AG04450 (cell line): Measurements from ENCODE around the gene PPP1R13B. TPM values are rescaled to one million over a fixed set of nuclear protein-coding genes. Genes with fewer than 3 reads are reported as not detected.

ENCODE experiments used
- CTCF ChIA-PET: fragments of 300-600, 350-600 bp; formaldehyde crosslinking; extraction: SDS; loops from one replicate; lab custom pipeline; 2022; ENCODE audit warnings: antibody characterized with exemption, inconsistent platforms; lab: Charles Lee
- POLR2A ChIA-PET: fragments of 350-600 bp; formaldehyde crosslinking; extraction: SDS; loops from one replicate; lab custom pipeline; 2021; ENCODE audit warnings: antibody characterized with exemption, inconsistent platforms; lab: Yijun Ruan, JAX
- DNase-seq: peaks from one replicate; pipeline ENCODE4 v3.0.0-alpha.2; 2011; ENCODE audit warnings: low read depth, low spot score
- H3K27ac ChIP-seq: one replicate; pipeline ENCODE4 v1.5.1; 2012; ENCODE audit warnings: low read depth, low read length, control low read depth
- H3K27me3 ChIP-seq: one replicate; pipeline ENCODE4 v1.6.0; 2012; ENCODE audit warnings: low read length; ENCODE audit not compliant: control insufficient read depth, insufficient read depth
- H3K4me3 ChIP-seq: 2 replicates; pipeline ENCODE4 v1.5.1; 2011; ENCODE audit warnings: mild to moderate bottlenecking, low read depth, low read length, control low read depth
- H3K9me3 ChIP-seq: 2 replicates; pipeline ENCODE4 v1.5.1; 2012; ENCODE audit warnings: low read length; ENCODE audit not compliant: control insufficient read depth, insufficient read depth
- polyA plus RNA-seq: library from polyadenylated mRNA; depleted of rRNA; stranded (reverse); fragments of >200 nt; gene quantifications from 2 replicates; pipeline ENCODE4 v1.2.3, GENCODE V29; 2011; rRNA removed
- small RNA-seq: library from RNA; depleted of rRNA; stranded (forward); fragments of <200 nt; gene quantifications from one replicate; pipeline ENCODE3, GENCODE V24; 2012; ENCODE audit warnings: low read depth; ENCODE audit not compliant: insufficient read length
- TF ChIP-seq, protein P1 (sequence below): IDR thresholded peaks from 2 replicates; pipeline ENCODE4 v1.5.1; 2011; ENCODE audit warnings: low read depth, low read length, control low read depth, inconsistent platforms

Gene PPP1R13B
- polyA plus RNA-seq, 1 experiment, result 0.62 TPM

DNA sequence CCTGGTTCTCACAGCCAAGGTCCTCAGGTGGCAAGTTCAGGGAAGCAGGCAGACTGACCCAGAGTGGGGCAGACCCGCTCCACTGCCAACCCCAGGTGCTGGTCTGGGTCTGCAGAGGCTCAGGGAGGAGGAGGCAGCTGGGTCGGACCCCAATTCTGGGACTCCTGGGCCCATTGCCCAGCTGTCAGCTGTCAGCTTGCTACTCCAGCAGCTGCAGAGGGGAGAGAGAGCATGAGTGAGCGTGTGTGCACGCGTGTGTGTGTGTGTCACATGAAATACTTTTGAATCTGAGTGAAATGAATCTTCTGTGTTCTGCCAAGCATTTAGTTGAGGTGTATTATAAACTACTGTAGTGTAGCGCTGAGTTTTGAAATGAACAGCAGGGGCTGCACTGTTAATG lies 162.9 kb downstream of the PPP1R13B start:
- Histone ChIP-seq H3K9me3 (no peaks in the 10 kb centered on the region; the same call in 1 of the 2 replicates), H3K27me3 (no peaks in the 10 kb centered on the region), H3K27ac (no peak overlapping the region), H3K4me3 (no peak overlapping the region)
- TF ChIP-seq, protein P1, sequence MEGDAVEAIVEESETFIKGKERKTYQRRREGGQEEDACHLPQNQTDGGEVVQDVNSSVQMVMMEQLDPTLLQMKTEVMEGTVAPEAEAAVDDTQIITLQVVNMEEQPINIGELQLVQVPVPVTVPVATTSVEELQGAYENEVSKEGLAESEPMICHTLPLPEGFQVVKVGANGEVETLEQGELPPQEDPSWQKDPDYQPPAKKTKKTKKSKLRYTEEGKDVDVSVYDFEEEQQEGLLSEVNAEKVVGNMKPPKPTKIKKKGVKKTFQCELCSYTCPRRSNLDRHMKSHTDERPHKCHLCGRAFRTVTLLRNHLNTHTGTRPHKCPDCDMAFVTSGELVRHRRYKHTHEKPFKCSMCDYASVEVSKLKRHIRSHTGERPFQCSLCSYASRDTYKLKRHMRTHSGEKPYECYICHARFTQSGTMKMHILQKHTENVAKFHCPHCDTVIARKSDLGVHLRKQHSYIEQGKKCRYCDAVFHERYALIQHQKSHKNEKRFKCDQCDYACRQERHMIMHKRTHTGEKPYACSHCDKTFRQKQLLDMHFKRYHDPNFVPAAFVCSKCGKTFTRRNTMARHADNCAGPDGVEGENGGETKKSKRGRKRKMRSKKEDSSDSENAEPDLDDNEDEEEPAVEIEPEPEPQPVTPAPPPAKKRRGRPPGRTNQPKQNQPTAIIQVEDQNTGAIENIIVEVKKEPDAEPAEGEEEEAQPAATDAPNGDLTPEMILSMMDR, result no peak
- ChIA-PET CTCF (no interaction called here), POLR2A (no interaction called here)
- DNase-seq, result no peak

Small RNA genes lying within 50 kb of the gene (small RNA-seq; reads per million reads assigned to genes)
- not detected for gene RF00019
- gene RF00280, result not detected

Other genes with a start within 250 kb of the PPP1R13B start
- gene KLC1, start 218.4 kb downstream of the PPP1R13B start, polyA plus RNA-seq, result 126 and 160 TPM in 2 replicates
- gene XRCC3, start 132.1 kb downstream of the PPP1R13B start, polyA plus RNA-seq, result 4.3 and 4.8 TPM in 2 replicates
- 77.5 and 78.6 TPM in 2 replicates for gene ZFYVE21, start 131.8 kb downstream of the PPP1R13B start, polyA plus RNA-seq
- gene TDRD9, start 80.9 kb upstream of the PPP1R13B start, polyA plus RNA-seq, result 0.05 and 0.11 TPM in 2 replicates
- gene RD3L, start 95.0 kb upstream of the PPP1R13B start, polyA plus RNA-seq, result not detected in 2 replicates
- not detected in 2 replicates for gene ASPG, start 238.1 kb upstream of the PPP1R13B start, polyA plus RNA-seq